ENCODE data around the gene HMGA1.
"Not testable (repeated sequence)": the region's sequence is repeated elsewhere in the genome, so short reads cannot be mapped to it uniquely, and the experiment has no call there.

The HMGA1 gene

GRCh38 chr6:34260576-34261267 lies 24.0 kb downstream of the HMGA1 start:
- no peak for DNase-seq (ENCODE audit: low spot score)

- not testable (repeated sequence) for DNase-seq (ENCODE audit: low spot score)
These were observed 26.8 kb downstream of the HMGA1 start for GRCh38 chr6:34263484-34263883.

GRCh38 chr6:34267746-34268145 lies 31.1 kb downstream of the HMGA1 start:
- DNase-seq (ENCODE audit: low spot score) = no peak

GRCh38 chr6:34269132-34269531 lies 32.5 kb downstream of the HMGA1 start:
- DNase-seq (ENCODE audit: low spot score) = not testable (repeated sequence)

GRCh38 chr6:34269658-34270341 lies 33.1 kb downstream of the HMGA1 start:
- not testable (repeated sequence) for DNase-seq (ENCODE audit: low spot score)

GRCh38 chr6:34272013-34272926 lies 35.6 kb downstream of the HMGA1 start:
- DNase-seq (ENCODE audit: low spot score) = peak; percentile 67

- no peak for DNase-seq (ENCODE audit: low spot score)
These were observed 36.7 kb downstream of the HMGA1 start for GRCh38 chr6:34273242-34273805.

- DNase-seq (ENCODE audit: low spot score) = no peak
These were observed 37.5 kb downstream of the HMGA1 start for GRCh38 chr6:34274129-34274528.

GRCh38 chr6:34275128-34275804 lies 38.6 kb downstream of the HMGA1 start:
- no peak for DNase-seq (ENCODE audit: low spot score)

GRCh38 chr6:34276191-34276590 lies 39.5 kb downstream of the HMGA1 start:
- no peak for DNase-seq (ENCODE audit: low spot score)

GRCh38 chr6:34276881-34277762 lies 40.4 kb downstream of the HMGA1 start:
- no peak for DNase-seq (ENCODE audit: low spot score)

GRCh38 chr6:34277763-34278112 lies 41.1 kb downstream of the HMGA1 start:
- no peak for DNase-seq (ENCODE audit: low spot score)

GRCh38 chr6:34278833-34279232 lies 42.2 kb downstream of the HMGA1 start:
- DNase-seq (ENCODE audit: low spot score) = no peak

- DNase-seq (ENCODE audit: low spot score) = no peak
These were observed 43.5 kb downstream of the HMGA1 start for GRCh38 chr6:34280216-34280615.

- DNase-seq (ENCODE audit: low spot score) = no peak
These were observed 45.1 kb downstream of the HMGA1 start for GRCh38 chr6:34281702-34282334.

GRCh38 chr6:34284563-34285447 lies 48.1 kb downstream of the HMGA1 start:
- no peak for DNase-seq (ENCODE audit: low spot score)

GRCh38 chr6:34285448-34286164 lies 48.9 kb downstream of the HMGA1 start:
- DNase-seq (ENCODE audit: low spot score) = no peak

GRCh38 chr6:34288581-34288980 lies 51.9 kb downstream of the HMGA1 start:
- DNase-seq (ENCODE audit: low spot score) = no peak

GRCh38 chr6:34289137-34289536 lies 52.5 kb downstream of the HMGA1 start:
- no peak for DNase-seq (ENCODE audit: low spot score)

Measured in iPS-NIHi11 (cell line).